Esophagus muscularis mucosa (tissue), 4 donors: ENCODE measurements around the gene ADAT3. TPM values are rescaled to one million over a fixed set of nuclear protein-coding genes. Genes with fewer than 3 reads are reported as not detected.

Experiments
- DNase-seq: peaks from one replicate; pipeline ENCODE4 v3.0.0-alpha.2; 2017; ENCODE audit errors: extremely low spot score
- H3K27ac ChIP-seq, 4 donors: fragments of 200-600 bp; sonication (generic); replicated peaks in 1 of 4; 1 replicate in 3 of 4; 2 replicates in 1 of 4; pipeline ENCODE4 v1.5.1; 2016 to 2019; ENCODE audit warnings: mild to moderate bottlenecking in 1 of 4
- H3K27me3 ChIP-seq, 4 donors: fragments of 200-600 bp; sonication (generic); one replicate each; pipeline versions ENCODE4 v1.5.1 to v1.6.0; 2016 to 2019
- H3K36me3 ChIP-seq, 4 donors: fragments of 200-600 bp; sonication (generic); one replicate each; pipeline ENCODE4 v1.5.1; 2016 to 2019
- H3K4me1 ChIP-seq, 4 donors: fragments of 200-600 bp; sonication (generic); one replicate each; pipeline ENCODE4 v1.5.1; 2016 to 2019
- H3K4me3 ChIP-seq, 4 donors: fragments of 200-600 bp; sonication (generic); 1 replicate in 2 of 4; 2 replicates in 2 of 4; pipeline ENCODE4 v1.5.1; 2016 to 2019; ENCODE audit warnings: mild to moderate bottlenecking in 4 of 4, moderate library complexity in 1 of 4
- H3K9me3 ChIP-seq, 4 donors: fragments of 200-600 bp; sonication (generic); 1 replicate in 3 of 4; 2 replicates in 1 of 4; pipeline ENCODE4 v1.5.1; 2016 to 2019
- EP300 ChIP-seq: sonication (generic); formaldehyde crosslinking; IDR thresholded peaks from one replicate; pipeline ENCODE4 v1.6.1; 2017; ENCODE audit warnings: antibody characterized with exemption
- POLR2A ChIP-seq: fragments of 450-650 bp; IDR thresholded peaks from one replicate; pipeline ENCODE4 v1.6.1; 2017; ENCODE audit warnings: antibody characterized with exemption, moderate library complexity, mild to moderate bottlenecking, low read depth
- POLR2AphosphoS5 ChIP-seq, 2 donors: sonication (generic); formaldehyde crosslinking; IDR thresholded peaks; one replicate each; pipeline ENCODE4 v1.6.1; 2017; ENCODE audit warnings: antibody characterized with exemption in 2 of 2
- WGBS: methylation state at CpG from one replicate; pipeline ENCODE4 v1.1.5; 2018; 5-methylcytosine and 5-hydroxymethylcytosine counted together
- intact Hi-C: fragments of 100-400 bp; cut with DNase I; formaldehyde crosslinking; loops from one replicate; pipeline ENCODE4 v1.15.1; 2023
- total RNA-seq, 4 donors: library from RNA; depleted of rRNA; stranded (reverse); fragments of >200 nt; gene quantifications; one replicate each; pipeline versions ENCODE4 v1.1.0 to v1.2.1, GENCODE V29; 2016
- TF ChIP-seq, protein P1 (sequence below), 3 experiments: fragments of 200-600 bp in 2 of 3; fragments of 450-650 bp in 1 of 3; sonication (generic) in 2 of 3; IDR thresholded peaks; one replicate each; pipeline ENCODE4 v1.5.1; 2017 to 2019; ENCODE audit warnings: antibody characterized with exemption in 3 of 3, mild to moderate bottlenecking in 2 of 3, moderate library complexity in 1 of 3

ADAT3 gene
- total RNA-seq, 4 donors from 2014 or later, result 3.8 to 5.6 (median 4.4) TPM

DNA sequence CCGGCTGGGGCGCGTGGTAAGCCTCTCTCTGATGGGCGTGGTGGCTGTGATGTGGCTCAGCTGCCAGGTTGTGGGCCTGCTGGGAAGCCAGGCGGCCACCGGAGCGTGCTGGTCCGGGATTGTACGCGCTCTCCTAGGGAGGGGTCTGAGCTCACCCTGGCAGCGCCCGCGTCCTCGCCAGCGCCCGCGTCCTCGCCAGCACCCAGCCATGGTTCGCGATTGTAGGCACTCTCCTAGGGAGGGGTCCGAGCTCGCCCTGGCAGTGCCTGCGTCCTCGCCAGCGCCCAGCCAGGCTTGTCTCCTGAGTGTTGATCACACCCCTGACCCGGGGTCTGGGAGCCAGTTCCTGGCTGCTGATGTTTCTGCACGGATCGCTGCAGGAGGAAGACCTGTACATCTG is 13.8 kb downstream of the ADAT3 start:
- WGBS, result 94% methylated on average over 25 of the region's 28 CpGs
- TF ChIP-seq POLR2A (no peak), EP300 (no peak), POLR2AphosphoS5 (IDR thresholded peaks at IDR 0.05) (no peak)
- TF ChIP-seq, protein P1, sequence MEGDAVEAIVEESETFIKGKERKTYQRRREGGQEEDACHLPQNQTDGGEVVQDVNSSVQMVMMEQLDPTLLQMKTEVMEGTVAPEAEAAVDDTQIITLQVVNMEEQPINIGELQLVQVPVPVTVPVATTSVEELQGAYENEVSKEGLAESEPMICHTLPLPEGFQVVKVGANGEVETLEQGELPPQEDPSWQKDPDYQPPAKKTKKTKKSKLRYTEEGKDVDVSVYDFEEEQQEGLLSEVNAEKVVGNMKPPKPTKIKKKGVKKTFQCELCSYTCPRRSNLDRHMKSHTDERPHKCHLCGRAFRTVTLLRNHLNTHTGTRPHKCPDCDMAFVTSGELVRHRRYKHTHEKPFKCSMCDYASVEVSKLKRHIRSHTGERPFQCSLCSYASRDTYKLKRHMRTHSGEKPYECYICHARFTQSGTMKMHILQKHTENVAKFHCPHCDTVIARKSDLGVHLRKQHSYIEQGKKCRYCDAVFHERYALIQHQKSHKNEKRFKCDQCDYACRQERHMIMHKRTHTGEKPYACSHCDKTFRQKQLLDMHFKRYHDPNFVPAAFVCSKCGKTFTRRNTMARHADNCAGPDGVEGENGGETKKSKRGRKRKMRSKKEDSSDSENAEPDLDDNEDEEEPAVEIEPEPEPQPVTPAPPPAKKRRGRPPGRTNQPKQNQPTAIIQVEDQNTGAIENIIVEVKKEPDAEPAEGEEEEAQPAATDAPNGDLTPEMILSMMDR (IDR thresholded peaks at IDR 0.05), result no peak
- peaks cover 0 to 2% (median 0%) of the 10 kb centered on the region in 4 donors for H3K4me1 ChIP-seq

GRCh38 chr19:1920644-1921043 is 15.4 kb downstream of the ADAT3 start:
- DNase-seq, result no peak
- peaks cover 52 to 92% (median 75%) of the 10 kb centered on the region in 4 donors for H3K36me3 ChIP-seq
- WGBS, result 80% methylated on average over 1 of the region's 19 CpGs
- H3K4me3 ChIP-seq, result no peak overlapping the region
- no peak overlapping the region for H3K27ac ChIP-seq
- no peaks in the 10 kb centered on the region for H3K27me3 ChIP-seq
- TF ChIP-seq POLR2A (no peak), EP300 (no peak)
- TF ChIP-seq, protein P1 (IDR thresholded peaks at IDR 0.05), result no peak
- no peaks in the 10 kb centered on the region for H3K4me1 ChIP-seq
- no peaks in the 10 kb centered on the region for H3K9me3 ChIP-seq
- intact Hi-C loops, result no loop called here

More for the DNA sequence above, 13.8 kb downstream of the ADAT3 start:
- peaks cover 46 to 92% (median 73%) of the 10 kb centered on the region in 4 donors for H3K36me3 ChIP-seq
- H3K9me3 ChIP-seq, result no peaks in the 10 kb centered on the region
- DNase-seq, result no peak
- H3K4me3 ChIP-seq, result no peak overlapping the region
- no peaks in the 10 kb centered on the region for H3K27me3 ChIP-seq
- no peak overlapping the region for H3K27ac ChIP-seq
- intact Hi-C loops, result no loop called here

DNA sequence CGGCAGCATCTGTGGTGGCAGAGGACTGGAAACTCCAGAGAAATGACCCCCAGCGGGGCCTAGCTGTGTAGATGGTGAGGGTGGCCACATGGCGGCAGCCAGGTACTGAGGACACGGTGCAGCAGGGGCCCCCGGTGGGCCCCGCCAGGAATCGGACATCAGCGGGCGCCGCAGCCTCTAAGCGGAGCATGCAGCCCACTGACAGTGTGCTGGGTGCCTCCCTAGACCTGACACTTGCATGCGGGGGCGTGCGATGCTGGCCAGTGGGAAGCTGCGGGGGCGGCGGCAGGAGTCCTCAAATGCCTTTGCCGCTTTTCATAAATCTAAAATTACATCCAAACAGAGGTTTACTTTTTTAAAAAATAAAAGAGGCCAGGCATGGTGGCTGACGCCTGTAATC is 16.1 kb downstream of the ADAT3 start:
- H3K27me3 ChIP-seq, result no peaks in the 10 kb centered on the region
- no peak overlapping the region for H3K27ac ChIP-seq
- DNase-seq, result no peak
- peaks cover 52 to 94% (median 76%) of the 10 kb centered on the region in 4 donors for H3K36me3 ChIP-seq
- H3K4me1 ChIP-seq, result no peaks in the 10 kb centered on the region
- 97% methylated on average over 14 of the region's 19 CpGs for WGBS
- intact Hi-C loops, result no loop called here
- no peaks in the 10 kb centered on the region for H3K9me3 ChIP-seq
- H3K4me3 ChIP-seq, result no peak overlapping the region
- TF ChIP-seq, protein P1 (IDR thresholded peaks at IDR 0.05), result no peak
- TF ChIP-seq POLR2A (no peak), POLR2AphosphoS5 (IDR thresholded peaks at IDR 0.05) (no peak), EP300 (no peak)

- no peak for DNase-seq
- WGBS, result 93% methylated on average over 15 of the region's 15 CpGs
- H3K27ac ChIP-seq, result no peak overlapping the region
- no peaks in the 10 kb centered on the region for H3K9me3 ChIP-seq
- H3K27me3 ChIP-seq, result no peaks in the 10 kb centered on the region
- no peak overlapping the region for H3K4me3 ChIP-seq
- intact Hi-C loops, result no loop called here
- TF ChIP-seq EP300 (no peak), POLR2AphosphoS5 (IDR thresholded peaks at IDR 0.05) (no peak), POLR2A (no peak)
- TF ChIP-seq, protein P1 (IDR thresholded peaks at IDR 0.05), result no peak
- H3K36me3 ChIP-seq, result peaks cover 52 to 89% (median 76%) of the 10 kb centered on the region in 4 donors
- H3K4me1 ChIP-seq, result no peaks in the 10 kb centered on the region
These were observed 16.6 kb downstream of the ADAT3 start for GRCh38 chr19:1921825-1922224.

GRCh38 chr19:1922803-1923202 is 17.6 kb downstream of the ADAT3 start:
- intact Hi-C loops, result no loop called here
- Histone ChIP-seq H3K9me3 (no peaks in the 10 kb centered on the region), H3K27ac (no peak overlapping the region), H3K4me1 (no peaks in the 10 kb centered on the region), H3K36me3 (peaks cover 50 to 79% (median 71%) of the 10 kb centered on the region in 4 donors), H3K27me3 (no peaks in the 10 kb centered on the region), H3K4me3 (no peak overlapping the region)
- WGBS, result 92% methylated on average over 23 of the region's 23 CpGs
- no peak for DNase-seq
- TF ChIP-seq POLR2AphosphoS5 (IDR thresholded peaks at IDR 0.05) (no peak), POLR2A (no peak), EP300 (no peak)
- TF ChIP-seq, protein P1 (IDR thresholded peaks at IDR 0.05), result no peak
